Heart left ventricle (tissue), 13 donors: ENCODE measurements around the gene CHCHD3.

ENCODE experiments used
- POLR2A ChIP-seq, 2 donors: fragments of 450-650 bp; IDR thresholded peaks; one replicate each; pipeline ENCODE4 v1.6.1; 2017; ENCODE audit warnings: antibody characterized with exemption in 2 of 2, mild to moderate bottlenecking in 2 of 2, moderate library complexity in 2 of 2
- TF ChIP-seq, protein P1 (sequence below), 12 donors: fragments of 200-600 bp; sonication (generic) in 4 of 12; IDR thresholded peaks; one replicate each; pipeline versions ENCODE4 v1.5.0 to v1.8.0; 2018 to 2022; ENCODE audit warnings: antibody characterized with exemption in 12 of 12, mild to moderate bottlenecking in 5 of 12
- donor health status: ischemic (EF 13 %, LVEDD 7.1; RV severe dilation, severe dysfunction).
- donor health status: DM: no; HTN: yes; CAD: no.
- donor health status: DM: no; HTN: no; CAD: no.
- donor health status: ischemic (EF 25% LVEDD 6.9; RV normal size, moderate dysfunction).
- donor health status: ischemic (EF 25% LVEDD 5.7; RV mildly dilated, moderate dysfunction).
- donor health status: ischemic (EF 35%, LVEDD 5.7; RV mildly dilated, moderate dysfunction).
- donor health status: nonischemic (EF 11% LVEDD 7.7; RV severe dilation, severe dysfunction).
- donor health status: DM: yes; HTN: yes; CAD: no.
- donor health status: PGD.
- donor health status: ischemic (EF 29% LVEDD 5.4; RV normal size, mild dysfunction).
- donor health status: nonischemic (EF 23%, LVEDD 6.1; RV moderate dilation, normal function).

DNA sequence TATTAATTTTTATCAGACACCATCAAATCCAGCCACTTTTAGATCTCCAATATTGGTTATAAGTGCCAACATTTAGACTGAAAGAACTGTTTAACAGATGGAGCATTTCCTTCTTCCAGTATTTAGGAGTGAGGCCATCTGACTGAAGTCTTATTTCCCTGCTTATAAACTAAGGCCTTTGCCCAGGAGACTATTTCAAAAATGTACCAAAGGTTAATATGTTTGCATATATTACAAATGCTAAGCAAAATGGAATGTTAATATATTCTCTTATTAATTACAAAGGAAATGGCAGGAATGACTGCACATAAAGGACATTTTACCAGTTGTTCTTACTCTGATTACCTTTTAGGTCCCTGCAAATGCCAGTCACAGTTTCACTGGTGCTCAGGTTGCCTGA lies 266.8 kb downstream of the CHCHD3 start:
- TF ChIP-seq, protein P1, sequence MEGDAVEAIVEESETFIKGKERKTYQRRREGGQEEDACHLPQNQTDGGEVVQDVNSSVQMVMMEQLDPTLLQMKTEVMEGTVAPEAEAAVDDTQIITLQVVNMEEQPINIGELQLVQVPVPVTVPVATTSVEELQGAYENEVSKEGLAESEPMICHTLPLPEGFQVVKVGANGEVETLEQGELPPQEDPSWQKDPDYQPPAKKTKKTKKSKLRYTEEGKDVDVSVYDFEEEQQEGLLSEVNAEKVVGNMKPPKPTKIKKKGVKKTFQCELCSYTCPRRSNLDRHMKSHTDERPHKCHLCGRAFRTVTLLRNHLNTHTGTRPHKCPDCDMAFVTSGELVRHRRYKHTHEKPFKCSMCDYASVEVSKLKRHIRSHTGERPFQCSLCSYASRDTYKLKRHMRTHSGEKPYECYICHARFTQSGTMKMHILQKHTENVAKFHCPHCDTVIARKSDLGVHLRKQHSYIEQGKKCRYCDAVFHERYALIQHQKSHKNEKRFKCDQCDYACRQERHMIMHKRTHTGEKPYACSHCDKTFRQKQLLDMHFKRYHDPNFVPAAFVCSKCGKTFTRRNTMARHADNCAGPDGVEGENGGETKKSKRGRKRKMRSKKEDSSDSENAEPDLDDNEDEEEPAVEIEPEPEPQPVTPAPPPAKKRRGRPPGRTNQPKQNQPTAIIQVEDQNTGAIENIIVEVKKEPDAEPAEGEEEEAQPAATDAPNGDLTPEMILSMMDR (IDR thresholded peaks at IDR 0.05), result no peak
- TF ChIP-seq POLR2A (IDR thresholded peaks at IDR 0.05), result no peak
